Measurements from ENCODE around the gene DENND6A. TPM values are rescaled to one million over a fixed set of nuclear protein-coding genes. Genes with fewer than 3 reads are reported as not detected.
"Not testable (repeated sequence)": the region's sequence is repeated elsewhere in the genome, so short reads cannot be mapped to it uniquely, and the experiment has no call there.

The DENND6A gene
- total RNA-seq, 2 experiments from 2014 or later = 25.5 to 34.6 TPM

DNA sequence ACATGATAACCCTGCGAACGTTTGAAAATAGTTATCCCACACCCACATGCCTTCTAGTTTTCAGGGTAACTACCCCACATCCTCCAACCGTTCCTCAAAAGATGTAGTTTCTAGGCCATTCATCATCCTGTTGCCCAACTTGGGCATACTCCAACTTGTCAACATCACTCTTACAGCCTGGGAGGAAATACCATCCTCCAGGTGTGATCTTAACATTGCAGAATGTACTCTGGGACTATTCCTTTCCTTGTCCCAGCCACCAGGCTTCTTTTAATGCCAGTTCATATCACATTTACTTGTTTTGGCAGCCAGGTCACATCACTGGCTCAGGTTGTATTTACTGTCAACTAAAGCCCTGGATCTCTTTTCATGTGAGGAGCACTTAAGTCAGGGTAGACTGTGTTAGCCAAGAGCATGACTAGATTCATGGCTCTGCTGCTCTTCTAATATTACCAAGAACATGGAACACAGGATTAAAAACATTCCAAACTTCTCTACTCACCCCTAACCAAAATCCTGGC lies 4.0 kb upstream of the DENND6A start:
- no peak for DNase-seq (ENCODE audit: low spot score)
- H3K79me2 ChIP-seq (ENCODE audit: insufficient read depth, low read depth, low read length) = peaks cover 9% of the 10 kb centered on the region
- no peaks in the 10 kb centered on the region for H3K9me2 ChIP-seq (ENCODE audit: insufficient read depth, low read length)
- ChIA-PET POLR2A (no interaction called here), CTCF (ENCODE audit: unreplicated experiment) (no interaction called here)
- H3K4me3 ChIP-seq (ENCODE audit: low read depth, low read length, poor library complexity, severe bottlenecking) = no peak overlapping the region
- H3K36me3 ChIP-seq (ENCODE audit: insufficient read depth, low read length) = no peaks in the 10 kb centered on the region
- intact Hi-C loops (cut with micrococcal nuclease; ENCODE audit: unreplicated experiment) = loop anchor here (10.0 kb wide), 1 partner anchor 1012 kb away; the partner anchor contains the start of gene TASOR
- peaks cover 4% of the 10 kb centered on the region for H3K4me1 ChIP-seq (ENCODE audit: insufficient read depth, low read length, poor library complexity, severe bottlenecking)
- no peak for TF ChIP-seq EZH2phosphoT487 (IDR thresholded peaks at IDR 0.05; ENCODE audit: borderline replicate concordance, low read depth, low read length)
- no peak for TF ChIP-seq CTCF (conservative IDR thresholded peaks at IDR 0.05; ENCODE audit: low read length)
- H3K9me3 ChIP-seq (ENCODE audit: low read length) = no peaks in the 10 kb centered on the region
- no peak overlapping the region for H3K27ac ChIP-seq (ENCODE audit: low read depth, low read length, poor library complexity, severe bottlenecking)
- H4K20me1 ChIP-seq (ENCODE audit: insufficient read depth, low read length) = no peaks in the 10 kb centered on the region
- no peak overlapping the region for H3K4me2 ChIP-seq (ENCODE audit: low read length)
- no peak overlapping the region for H2AFZ ChIP-seq (ENCODE audit: low read length)
- no TSS peak for BruUV-seq (replicated peaks)

GRCh38 chr3:57694146-57694545 lies 1.3 kb upstream of the DENND6A start:
- Histone ChIP-seq H3K4me1 (ENCODE audit: insufficient read depth, low read length, poor library complexity, severe bottlenecking) (peaks cover 22% of the 10 kb centered on the region), H3K79me2 (ENCODE audit: insufficient read depth, low read depth, low read length) (peaks cover 33% of the 10 kb centered on the region), H3K27ac (ENCODE audit: low read depth, low read length, poor library complexity, severe bottlenecking) (no peak overlapping the region), H3K9me2 (ENCODE audit: insufficient read depth, low read length) (no peaks in the 10 kb centered on the region), H3K4me3 (ENCODE audit: low read depth, low read length, poor library complexity, severe bottlenecking) (no peak overlapping the region), H2AFZ (ENCODE audit: low read length) (no peak overlapping the region; the same call in 1 of the 2 replicates), H3K9me3 (ENCODE audit: low read length) (no peaks in the 10 kb centered on the region), H3K36me3 (ENCODE audit: insufficient read depth, low read length) (no peaks in the 10 kb centered on the region), H4K20me1 (ENCODE audit: insufficient read depth, low read length) (0 out of 2 replicates have a peak, but pooled peaks cover 11% of the 10 kb centered on the region), H3K4me2 (ENCODE audit: low read length) (no peak overlapping the region)
- BruUV-seq (replicated peaks) = no TSS peak
- no peak for DNase-seq (ENCODE audit: low spot score)
- intact Hi-C loops (cut with micrococcal nuclease; ENCODE audit: unreplicated experiment) = loop anchor here (10.0 kb wide), 1 partner anchor 1009 kb away; the partner anchor contains the start of gene TASOR
- CTCF ChIA-PET (ENCODE audit: unreplicated experiment) = no interaction called here
- POLR2A ChIA-PET = interaction anchor here (2.6 kb wide), 1 partner anchor 24 kb away, joined by 5 read pairs; no protein-coding TSS in a partner anchor
- TF ChIP-seq CTCF (conservative IDR thresholded peaks at IDR 0.05; ENCODE audit: low read length) = no peak
- no peak for TF ChIP-seq EZH2phosphoT487 (IDR thresholded peaks at IDR 0.05; ENCODE audit: borderline replicate concordance, low read depth, low read length)

- Histone ChIP-seq H3K27ac (ENCODE audit: low read depth, low read length, poor library complexity, severe bottlenecking) (peak overlapping the region; percentile 60), H4K20me1 (ENCODE audit: insufficient read depth, low read length) (0 out of 2 replicates have a peak, but pooled peaks cover 11% of the 10 kb centered on the region), H3K79me2 (ENCODE audit: insufficient read depth, low read depth, low read length) (peaks cover 48% of the 10 kb centered on the region), H2AFZ (ENCODE audit: low read length) (peak overlapping the region; percentile 82), H3K4me1 (ENCODE audit: insufficient read depth, low read length, poor library complexity, severe bottlenecking) (peaks cover 31% of the 10 kb centered on the region), H3K4me3 (ENCODE audit: low read depth, low read length, poor library complexity, severe bottlenecking) (peak overlapping the region; percentile 91), H3K4me2 (ENCODE audit: low read length) (peak overlapping the region; percentile 77)
- BruUV-seq (replicated peaks); H3K9me3 ChIP-seq (ENCODE audit: low read length); H3K36me3 ChIP-seq (ENCODE audit: insufficient read depth, low read length); DNase-seq (ENCODE audit: low spot score); CTCF ChIA-PET (ENCODE audit: unreplicated experiment); H3K9me2 ChIP-seq (ENCODE audit: insufficient read depth, low read length): not testable (repeated sequence)
- POLR2A ChIA-PET = interaction anchor here (2.3 kb wide), 1 partner anchor 9 kb away, joined by 7 read pairs; no protein-coding TSS in a partner anchor
- intact Hi-C loops (cut with micrococcal nuclease; ENCODE audit: unreplicated experiment) = loop anchor here (1.0 to 10.0 kb wide), 4 partner anchors 21 to 1007 kb away; partner anchors contain the start of genes ARF4, SLMAP and TASOR
Measured at GRCh38 chr3:57692133-57692395, 813 bp downstream of the DENND6A start.

All from OCI-LY7 (cell line).